Stomach (tissue), 4 donors: ENCODE measurements around the gene TMEM72.

ENCODE experiments used
- CTCF ChIP-seq, 7 experiments: fragments of 450-650 bp in 4 of 7; fragments of 200-600 bp in 3 of 7; sonication (generic) in 3 of 7; IDR thresholded peaks; one replicate each; pipeline ENCODE4 v1.5.1; 2016 to 2019; ENCODE audit warnings: antibody characterized with exemption in 7 of 7, control low read depth in 2 of 7, mild to moderate bottlenecking in 1 of 7
- EP300 ChIP-seq: sonication (generic); formaldehyde crosslinking; IDR thresholded peaks from one replicate; pipeline ENCODE4 v1.6.1; 2017; ENCODE audit warnings: antibody characterized with exemption
- POLR2A ChIP-seq, 4 donors: fragments of 450-650 bp; IDR thresholded peaks; one replicate each; pipeline ENCODE4 v1.6.1; 2016; ENCODE audit warnings: antibody characterized with exemption in 4 of 4, control low read depth in 2 of 4, mild to moderate bottlenecking in 1 of 4, moderate library complexity in 1 of 4

GRCh38 chr10:44984671-44985101 lies 73.5 kb downstream of the TMEM72 start:
- no peak for TF ChIP-seq CTCF (IDR thresholded peaks at IDR 0.05)
- TF ChIP-seq EP300, result no peak
- no peak for TF ChIP-seq POLR2A (IDR thresholded peaks at IDR 0.05)
